B cell (primary cell): ENCODE data around the gene ZNF286A. TPM values are rescaled to one million over a fixed set of nuclear protein-coding genes. Genes with fewer than 3 reads are reported as not detected.
"Not testable (repeated sequence)": the region's sequence is repeated elsewhere in the genome, so short reads cannot be mapped to it uniquely, and the experiment has no call there.

Experiments used
- ATAC-seq: fragments of 200-7000 bp; cut with Tn5 transposase; one replicate; pipeline ENCODE4 v1.10.0; 2021; ENCODE audit warnings: low read depth, mild to moderate bottlenecking, moderate number of reproducible peaks, moderate library complexity
- CTCF ChIA-PET: fragments of 350-600 bp; sonication (Branson Sonifier 250); formaldehyde crosslinking; loops from one replicate; lab custom pipeline; 2021; ENCODE audit warnings: antibody characterized with exemption, inconsistent platforms; lab: Charles Lee
- POLR2A ChIA-PET: fragments of 350-600 bp; sonication (Branson Sonifier 250); formaldehyde crosslinking; loops from one replicate; lab custom pipeline; 2021; ENCODE audit warnings: antibody characterized with exemption; lab: Charles Lee
- DNase-seq: peaks from one replicate; pipeline ENCODE4 v3.0.0; 2013
- H2AFZ ChIP-seq: 2 replicates; pipeline ENCODE4 v1.6.1; 2012; ENCODE audit warnings: mild to moderate bottlenecking, low read depth, low read length; ENCODE audit not compliant: insufficient read depth, poor library complexity, severe bottlenecking
- H3K27ac ChIP-seq, 2 donors: 1 replicate in 1 of 2; 2 replicates in 1 of 2; pipeline ENCODE4 v1.5.1; 2012 to 2013; ENCODE audit warnings: low read length in 2 of 2, mild to moderate bottlenecking in 2 of 2, moderate library complexity in 1 of 2
- H3K27me3 ChIP-seq, 4 experiments: fragments of 200-600 bp in 1 of 4; sonication (generic) in 1 of 4; replicated peaks in 1 of 4; 1 replicate in 2 of 4; 2 replicates in 2 of 4; pipeline versions ENCODE4 v1.6.1 to v1.7.0; 2013 to 2016; ENCODE audit warnings: low read length in 3 of 4, mild to moderate bottlenecking in 2 of 4, mixed read lengths in 1 of 4, moderate library complexity in 1 of 4; ENCODE audit not compliant: insufficient read depth in 4 of 4, control insufficient read depth in 3 of 4; ENCODE audit errors: control extremely low read depth in 1 of 4
- H3K36me3 ChIP-seq, 2 experiments: replicated peaks in 1 of 2; 1 replicate in 1 of 2; 2 replicates in 1 of 2; pipeline versions ENCODE4 v1.6.1 to v1.7.1; 2013; ENCODE audit warnings: low read length in 1 of 2; ENCODE audit not compliant: insufficient read depth in 2 of 2, control insufficient read depth in 1 of 2; ENCODE audit errors: control extremely low read depth in 1 of 2, extremely low read depth in 1 of 2
- H3K4me1 ChIP-seq, 2 donors: fragments of 200-600 bp in 1 of 2; sonication (generic) in 1 of 2; 1 replicate in 1 of 2; 2 replicates in 1 of 2; pipeline versions ENCODE4 v1.5.1 to v1.6.1; 2013 to 2017; ENCODE audit warnings: low read length in 2 of 2; ENCODE audit not compliant: control insufficient read depth in 2 of 2, insufficient read depth in 2 of 2
- H3K4me2 ChIP-seq: replicated peaks from 2 replicates; pipeline ENCODE3; 2012; ENCODE audit warnings: mild to moderate bottlenecking, low read depth, low read length; ENCODE audit not compliant: poor library complexity, severe bottlenecking
- H3K4me3 ChIP-seq, 5 experiments: fragments of 200-600 bp in 1 of 5; sonication (generic) in 1 of 5; 1 replicate in 3 of 5; 2 replicates in 2 of 5; pipeline versions ENCODE4 v1.5.1 to v1.7.0; 2011 to 2016; ENCODE audit warnings: low read length in 4 of 5, mild to moderate bottlenecking in 4 of 5, low read depth in 2 of 5, control low read depth in 1 of 5, moderate library complexity in 1 of 5; ENCODE audit not compliant: insufficient read depth in 1 of 5; ENCODE audit errors: control extremely low read depth in 1 of 5, extremely low read depth in 1 of 5
- H3K79me2 ChIP-seq: fragments of 200-600 bp; sonication (generic); one replicate; pipeline ENCODE4 v1.6.0; 2016; ENCODE audit warnings: low read length; ENCODE audit not compliant: control insufficient read depth, insufficient read depth
- H3K9ac ChIP-seq: fragments of 200-600 bp; sonication (generic); 2 replicates; pipeline ENCODE4 v1.6.1; 2017; ENCODE audit warnings: mild to moderate bottlenecking, low read length, moderate library complexity
- H3K9me3 ChIP-seq, 3 donors: one replicate each; pipeline versions ENCODE4 v1.6.1 to v1.7.1; 2013; ENCODE audit warnings: low read length in 2 of 3; ENCODE audit not compliant: control insufficient read depth in 2 of 3, insufficient read depth in 1 of 3; ENCODE audit errors: control extremely low read depth in 1 of 3
- H4K20me1 ChIP-seq: 2 replicates; pipeline ENCODE4 v1.6.0; 2012; ENCODE audit warnings: mild to moderate bottlenecking, low read length; ENCODE audit not compliant: insufficient read depth, control insufficient read depth, poor library complexity, severe bottlenecking
- H3K27ac Mint-ChIP-seq: one replicate; pipeline ENCODE4 v1.8.0; 2021; ENCODE audit warnings: mixed read lengths
- H3K27me3 Mint-ChIP-seq: one replicate; pipeline ENCODE4 v1.8.0; 2021; ENCODE audit warnings: mixed read lengths
- H3K4me1 Mint-ChIP-seq: one replicate; pipeline ENCODE4 v1.8.0; 2021; ENCODE audit warnings: mixed read lengths
- H3K4me3 Mint-ChIP-seq: one replicate; pipeline ENCODE4 v1.8.0; 2021; ENCODE audit warnings: mixed read lengths
- H3K9me3 Mint-ChIP-seq: one replicate; pipeline ENCODE4 v1.8.0; 2022; ENCODE audit warnings: mixed read lengths; ENCODE audit not compliant: insufficient read depth
- WGBS: methylation state at CpG from one replicate; pipeline ENCODE4 v1.1.5; 2013; ENCODE audit warnings: missing lambda C conversion rate; ENCODE audit not compliant: insufficient coverage; 5-methylcytosine and 5-hydroxymethylcytosine counted together
- intact Hi-C: fragments of 100-400 bp; cut with micrococcal nuclease; formaldehyde crosslinking; loops from one replicate; pipeline ENCODE4 v1.10.0; 2022
- polyA plus RNA-seq: library from polyadenylated mRNA; depleted of rRNA; stranded (reverse); fragments of >200 nt; gene quantifications from 2 replicates; pipeline ENCODE4 v1.2.3, GENCODE V29; 2012
- total RNA-seq, 2 donors: library from RNA; stranded (reverse); fragments of 120-200 nt in 1 of 2; gene quantifications; 1 replicate in 1 of 2; 2 replicates in 1 of 2; pipeline versions ENCODE4 v1.2.3 to v1.2.4, GENCODE V29; 2013 to 2022

Gene ZNF286A
- total and polyA plus RNA-seq, 2 donors (not counting 1 experiment from before 2014, with no cell fraction given) = 7.0 to 30.4 TPM

GRCh38 chr17:15698967-15699366 lies 585 bp upstream of the ZNF286A start:
- ATAC-seq, H3K79me2 ChIP-seq, H3K27me3 Mint-ChIP-seq, intact Hi-C loops, H3K27me3 ChIP-seq, H4K20me1 ChIP-seq, POLR2A ChIA-PET, H3K36me3 ChIP-seq, CTCF ChIA-PET, H3K9me3 ChIP-seq, H3K4me1 ChIP-seq, H3K9me3 Mint-ChIP-seq: not testable (repeated sequence)
- DNase-seq = peak; percentile 24
- Histone ChIP-seq H3K27ac (peak overlapping the region in 1 of 2 donors; percentile 67), H3K4me2 (peak overlapping the region; percentile 28), H3K9ac (peak overlapping the region; percentile 74), H3K4me3 (peak overlapping the region in 4 of 5 experiments; percentile 55 to 71 (median 61)), H2AFZ (peak overlapping the region; percentile 73)
- WGBS = no CpG with 5 or more reads among the region's 3 CpGs
- H3K4me3 Mint-ChIP-seq = peak overlapping the region; percentile 98
- H3K27ac Mint-ChIP-seq = peak overlapping the region; percentile 95
- peaks cover 11% of the 10 kb centered on the region for H3K4me1 Mint-ChIP-seq

- H3K4me3 Mint-ChIP-seq = peak overlapping the region; percentile 98
- no CpG with 5 or more reads among the region's 21 CpGs for WGBS
- peaks cover 11% of the 10 kb centered on the region for H3K4me1 Mint-ChIP-seq
- H4K20me1 ChIP-seq, CTCF ChIA-PET, H3K9me3 ChIP-seq, intact Hi-C loops, POLR2A ChIA-PET, H3K79me2 ChIP-seq, H3K36me3 ChIP-seq, H3K4me1 ChIP-seq, H3K4me2 ChIP-seq, H3K9me3 Mint-ChIP-seq, DNase-seq, H3K27me3 Mint-ChIP-seq, ATAC-seq, H3K27me3 ChIP-seq: not testable (repeated sequence)
- Histone ChIP-seq H3K4me3 (peak overlapping the region in 4 of 5 experiments; percentile 55 to 71 (median 61)), H3K27ac (peak overlapping the region; percentile 35 to 67), H3K9ac (peak overlapping the region; percentile 74), H2AFZ (peak overlapping the region; percentile 73)
- peak overlapping the region; percentile 95 for H3K27ac Mint-ChIP-seq
Observed at GRCh38 chr17:15699937-15700336, 385 bp downstream of the ZNF286A start.

- CTCF ChIA-PET, H3K9me3 Mint-ChIP-seq, DNase-seq, POLR2A ChIA-PET, H3K27ac Mint-ChIP-seq, ATAC-seq, H3K4me2 ChIP-seq, H2AFZ ChIP-seq, H3K4me1 Mint-ChIP-seq, H3K27me3 ChIP-seq, H3K4me1 ChIP-seq, H4K20me1 ChIP-seq, H3K27me3 Mint-ChIP-seq, intact Hi-C loops, H3K9ac ChIP-seq, H3K4me3 ChIP-seq, H3K4me3 Mint-ChIP-seq, H3K79me2 ChIP-seq, H3K27ac ChIP-seq: not testable (repeated sequence)
- peaks cover 7 to 13% (median 9%) of the 10 kb centered on the region in 3 donors for H3K9me3 ChIP-seq
- 93% methylated on average over 15 of the region's 33 CpGs for WGBS
- H3K36me3 ChIP-seq = peaks cover 10 to 16% of the 10 kb centered on the region in 2 experiments
Observed at GRCh38 chr17:15704239-15704638, 4.7 kb downstream of the ZNF286A start.

- H4K20me1 ChIP-seq, H3K79me2 ChIP-seq, H3K4me2 ChIP-seq, H3K27ac ChIP-seq, POLR2A ChIA-PET, H3K4me1 Mint-ChIP-seq, H3K27ac Mint-ChIP-seq, CTCF ChIA-PET, H2AFZ ChIP-seq, DNase-seq, H3K4me1 ChIP-seq, ATAC-seq, H3K27me3 Mint-ChIP-seq, H3K4me3 Mint-ChIP-seq, intact Hi-C loops, H3K4me3 ChIP-seq, H3K9ac ChIP-seq, H3K27me3 ChIP-seq, H3K9me3 Mint-ChIP-seq: not testable (repeated sequence)
- 99% methylated on average over 29 of the region's 32 CpGs for WGBS
- H3K9me3 ChIP-seq = peaks cover 7 to 13% (median 9%) of the 10 kb centered on the region in 3 donors
- H3K36me3 ChIP-seq = peaks cover 10 to 16% of the 10 kb centered on the region in 2 experiments
Observed at GRCh38 chr17:15704813-15705212, 5.3 kb downstream of the ZNF286A start.
